Measurements from ENCODE around the gene STX2.

DNA sequence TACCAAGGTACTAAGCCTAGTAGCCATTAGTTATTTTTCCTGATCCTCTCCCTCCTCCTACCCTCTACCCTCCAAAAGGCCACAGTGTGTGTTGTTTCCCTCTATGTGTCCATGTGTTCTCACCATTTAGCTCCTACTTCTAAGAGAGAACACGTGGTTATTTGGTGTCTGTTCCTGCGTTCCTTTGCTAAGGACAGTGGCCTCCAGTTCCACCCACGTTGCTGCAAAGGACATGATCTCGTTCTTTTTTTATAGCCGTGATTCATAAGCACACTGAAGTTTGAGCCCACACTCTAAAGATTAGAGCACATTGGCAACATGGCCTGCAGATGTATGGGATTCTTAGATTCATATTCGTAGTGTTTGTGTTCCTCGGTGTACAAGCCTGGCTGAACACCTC, 8.1 kb upstream of the STX2 start:
- TF ChIP-seq CTCF (IDR thresholded peaks at IDR 0.05), result no peak
- TF ChIP-seq POLR2A (IDR thresholded peaks at IDR 0.05), result no peak

All from lower leg skin (tissue), 3 donors.